ENCODE results near the gene SLC10A2.
A peak's percentile ranks its signal among the peaks of the same experiment; 100 is the strongest.

The SLC10A2 gene

DNA sequence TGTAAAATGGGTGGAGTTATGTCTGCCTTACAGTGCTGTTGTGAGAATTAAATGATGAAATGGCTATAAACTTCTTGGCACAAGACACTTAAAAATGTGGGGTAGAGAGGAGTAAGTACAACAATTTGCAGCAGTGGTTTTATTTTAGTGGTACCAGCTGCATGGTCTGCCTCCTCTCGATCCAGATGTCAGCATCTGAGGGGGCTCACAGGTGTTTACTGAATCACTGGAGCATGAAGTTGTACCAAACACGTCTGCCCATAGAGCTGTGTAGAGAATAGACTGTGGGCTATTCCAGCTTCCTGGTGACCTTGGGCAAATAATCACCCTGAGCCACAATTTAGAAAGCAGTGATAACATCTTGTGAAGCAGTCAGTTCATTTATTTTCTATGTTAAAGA lies 11.1 kb downstream of the SLC10A2 start:
- no peak for DNase-seq
- intact Hi-C loops (cut with DNase I): no loop called here

DNA sequence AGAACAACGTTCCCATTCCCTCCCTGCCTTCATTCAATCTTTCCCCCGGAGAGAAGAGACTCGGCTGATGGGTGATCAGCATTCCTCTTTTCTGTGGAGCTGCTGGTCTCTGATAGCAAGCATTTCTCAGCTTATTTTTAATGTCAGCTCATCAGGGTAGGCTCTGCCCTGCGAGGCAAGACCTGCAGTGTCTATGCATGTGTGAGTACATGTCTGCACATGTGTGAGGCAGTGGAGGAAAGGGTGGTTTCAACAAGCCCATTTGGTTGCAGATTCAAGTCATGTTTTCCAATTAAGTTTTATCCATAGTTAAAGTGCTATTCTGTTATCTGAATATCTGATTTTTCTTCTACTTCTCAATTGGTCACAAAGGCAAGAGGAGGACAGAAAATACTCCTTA lies 19.5 kb downstream of the SLC10A2 start:
- intact Hi-C loops (cut with DNase I): no loop called here
- DNase-seq: no peak

DNA sequence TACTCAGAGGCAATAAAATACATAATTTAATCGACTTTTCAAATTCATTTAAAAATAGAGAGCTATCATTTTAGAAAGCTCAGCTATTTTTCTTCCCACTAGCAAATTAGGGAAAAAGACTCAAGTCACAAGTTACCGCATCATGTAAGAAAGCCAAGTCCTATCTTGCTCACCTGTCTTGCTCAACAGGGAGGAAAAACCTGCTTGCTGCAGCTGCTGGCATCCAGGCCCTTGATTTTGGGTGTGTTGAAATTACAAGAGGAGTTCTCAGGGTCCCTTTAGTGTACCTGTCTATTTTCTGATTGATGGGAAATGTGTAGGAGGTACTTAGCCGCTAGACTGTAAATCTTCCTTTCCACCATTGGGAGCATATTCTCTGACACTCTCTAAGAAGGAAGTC lies 22.2 kb downstream of the SLC10A2 start:
- intact Hi-C loops (cut with DNase I): no loop called here
- DNase-seq: no peak

DNA sequence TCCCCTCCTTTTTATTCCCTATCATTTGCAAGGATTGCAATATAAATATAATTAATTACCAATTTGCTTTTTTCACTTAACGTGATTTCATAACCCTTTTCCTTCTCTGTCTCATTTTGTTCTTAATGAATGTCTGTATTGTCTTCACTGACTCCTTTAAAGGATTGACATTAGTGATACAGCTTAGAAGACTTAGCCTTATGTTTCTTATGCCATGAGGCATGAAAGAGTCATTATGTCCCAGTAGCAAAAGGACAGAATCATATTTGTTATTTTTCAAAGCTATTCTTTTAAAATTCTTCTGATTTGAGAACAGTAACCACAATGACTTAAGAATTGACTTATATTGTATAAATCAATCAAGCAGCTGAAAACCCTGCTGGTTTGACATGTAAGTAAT lies 26.2 kb downstream of the SLC10A2 start:
- no peak for DNase-seq
- intact Hi-C loops (cut with DNase I): no loop called here

DNA sequence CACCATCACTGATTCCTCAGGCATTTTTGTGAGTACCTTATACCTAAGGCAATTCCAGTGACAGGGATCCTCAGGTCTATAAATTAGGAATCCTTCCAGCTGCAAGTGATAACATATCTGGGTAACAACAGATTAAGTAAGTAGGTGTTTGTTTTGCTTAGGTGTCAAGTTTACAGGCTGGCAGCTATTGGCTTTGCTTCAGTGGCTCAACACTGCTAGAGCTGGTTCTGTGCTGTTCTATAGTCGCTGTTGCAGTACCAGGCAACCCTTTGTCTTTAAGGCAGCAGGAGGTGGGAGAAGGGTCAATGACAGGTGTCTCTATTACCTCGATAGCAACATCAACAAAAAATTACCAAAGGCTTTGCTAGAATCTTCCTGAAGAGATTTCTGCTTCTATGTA lies 27.0 kb downstream of the SLC10A2 start:
- DNase-seq: no peak
- intact Hi-C loops (cut with DNase I): no loop called here

DNA sequence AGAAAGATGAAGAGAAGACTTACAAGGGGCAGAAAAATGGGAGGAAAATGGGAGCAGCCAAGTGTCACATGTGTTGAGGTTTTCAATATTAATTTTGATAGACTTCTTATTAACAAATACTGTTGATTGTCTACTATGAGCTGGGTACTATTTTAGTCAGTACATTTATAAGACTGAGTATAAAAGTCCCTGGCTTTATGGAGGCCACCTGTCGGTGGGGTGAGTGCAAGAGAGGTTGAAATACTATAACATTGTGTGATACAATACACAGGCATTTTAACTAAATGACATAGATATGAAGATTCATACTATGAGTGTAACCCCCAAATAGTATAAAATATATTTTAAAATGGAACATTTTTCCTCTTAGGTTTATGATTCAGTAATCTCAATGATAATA lies 29.9 kb downstream of the SLC10A2 start:
- intact Hi-C loops (cut with DNase I): no loop called here
- DNase-seq: no peak

DNA sequence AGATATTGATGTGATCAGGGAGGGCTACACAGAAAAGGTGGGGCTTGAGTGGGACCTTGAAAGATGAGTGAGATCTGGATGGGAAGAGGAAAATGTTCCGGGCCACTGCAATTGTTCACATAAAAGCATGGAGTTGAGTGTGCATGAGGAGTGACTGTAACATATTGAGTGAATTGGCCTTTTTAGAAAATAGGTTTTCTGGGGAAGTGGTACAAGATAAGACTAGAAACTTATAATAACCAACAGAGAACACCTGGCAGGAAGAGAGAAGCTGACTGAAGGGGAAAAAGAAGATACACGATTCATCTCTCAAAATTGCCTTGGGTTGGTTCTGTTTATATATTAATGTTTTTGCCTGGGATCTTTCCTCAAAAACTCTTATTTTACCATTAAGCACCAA lies 32.2 kb downstream of the SLC10A2 start:
- intact Hi-C loops (cut with DNase I): no loop called here

DNA sequence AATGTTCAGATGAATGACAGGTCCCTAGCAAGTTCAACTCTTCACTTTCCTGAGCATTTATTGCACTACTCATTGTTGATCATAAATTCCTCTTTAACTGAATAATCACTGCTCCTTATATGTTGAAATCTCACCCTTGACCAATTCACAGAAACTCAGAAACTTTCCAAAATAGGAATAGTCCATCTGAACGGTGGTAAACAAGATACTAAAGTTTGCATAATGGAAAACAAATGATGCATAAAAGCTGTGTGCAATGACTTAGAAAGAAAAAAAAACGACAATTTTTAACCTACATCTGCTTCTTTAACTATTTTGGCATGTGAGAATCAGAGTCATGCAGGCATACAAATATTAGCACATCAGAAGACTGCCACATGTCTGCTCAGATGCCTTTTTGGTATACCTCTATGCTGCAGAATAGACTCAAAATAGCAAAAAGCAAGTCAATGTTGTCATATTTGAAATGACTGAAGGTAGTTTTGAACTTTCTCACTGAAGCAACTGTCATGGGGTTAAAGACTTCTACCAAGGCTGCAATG lies 34.8 kb downstream of the SLC10A2 start:
- no peak for DNase-seq
- intact Hi-C loops (cut with DNase I): no loop called here

More for the DNA sequence above, 32.2 kb downstream of the SLC10A2 start:
- no peak for DNase-seq

DNA sequence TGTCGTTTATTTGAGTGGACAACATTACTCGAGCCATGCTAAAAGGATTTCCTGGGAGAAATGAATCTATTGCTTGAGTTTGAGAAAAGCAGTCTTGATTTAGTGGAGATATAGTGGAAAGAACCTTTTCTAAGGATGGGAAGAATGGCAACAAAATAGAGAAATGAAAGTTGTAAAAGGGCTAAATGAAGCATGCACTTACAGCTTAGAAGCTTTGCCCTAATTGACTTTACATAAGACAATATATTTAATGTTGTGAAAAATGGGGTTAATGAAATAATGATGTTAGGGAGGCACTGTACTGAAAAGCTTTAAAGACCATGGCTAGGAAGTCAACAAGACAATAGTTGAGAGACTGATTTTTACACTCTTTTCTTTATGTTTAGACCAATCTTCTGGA lies 35.4 kb downstream of the SLC10A2 start:
- no peak for DNase-seq
- intact Hi-C loops (cut with DNase I): no loop called here

DNA sequence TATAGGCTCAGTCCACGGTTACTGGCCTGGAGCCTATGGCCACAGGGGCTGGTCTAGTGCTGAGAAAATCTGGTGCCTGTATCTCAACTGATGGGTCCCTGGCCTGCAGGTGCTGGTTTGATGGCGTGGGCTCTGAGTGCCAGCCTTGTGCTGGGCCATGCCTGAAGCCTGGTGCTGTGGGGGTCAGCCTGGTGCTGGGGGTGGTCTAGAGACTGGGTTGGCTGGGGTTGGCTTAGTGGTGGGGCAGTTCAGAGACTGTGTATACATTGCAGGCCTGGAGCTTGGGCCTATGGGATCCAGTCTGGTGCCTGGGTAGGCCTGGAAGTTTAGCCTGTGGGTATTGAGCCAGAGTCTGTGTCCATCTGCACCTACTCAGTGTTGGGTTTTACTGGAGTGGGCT lies 36.4 kb downstream of the SLC10A2 start:
- peak in 1 of 10 donors; percentile 57 for DNase-seq
- intact Hi-C loops (cut with DNase I): no loop called here

DNA sequence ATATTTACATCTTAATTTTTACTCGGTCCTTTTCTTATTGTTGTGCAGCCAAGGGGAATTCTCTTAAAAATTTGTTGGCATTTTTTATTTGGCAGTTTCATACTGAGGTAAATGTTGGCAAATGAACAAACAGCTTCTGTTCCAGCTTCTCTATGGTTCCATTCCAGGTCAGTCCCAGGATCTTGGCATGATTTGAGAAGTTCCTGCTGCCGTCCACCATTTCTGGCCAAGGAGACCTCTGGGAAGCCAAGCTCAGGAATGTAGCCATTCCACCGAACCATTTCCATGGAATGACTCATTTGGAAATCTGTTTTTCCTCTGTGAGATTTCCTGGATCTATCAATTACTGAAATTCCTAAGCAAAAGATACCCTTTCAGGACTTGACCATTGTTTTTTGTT lies 43.9 kb downstream of the SLC10A2 start:
- DNase-seq: no peak

DNA sequence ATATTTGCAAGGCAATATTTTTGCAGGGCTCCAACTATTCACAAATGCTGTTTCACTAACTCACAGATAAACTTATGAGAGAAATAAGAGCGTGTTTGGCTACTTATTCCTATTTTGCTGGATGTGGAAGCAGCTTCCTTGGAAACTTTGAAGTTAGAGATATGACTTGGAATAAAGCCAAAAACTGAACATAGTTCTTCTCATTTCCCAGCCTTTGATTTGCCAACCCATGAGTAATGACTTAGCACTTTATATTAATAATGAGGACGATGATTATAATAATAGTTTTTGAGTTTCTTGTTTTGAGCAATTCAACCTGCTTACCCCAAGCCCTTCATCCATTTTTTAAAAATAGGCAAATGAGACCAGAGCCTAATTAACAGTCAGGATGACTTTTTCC lies 47.7 kb downstream of the SLC10A2 start:
- intact Hi-C loops (cut with DNase I): no loop called here
- DNase-seq: no peak

More for the DNA sequence above, 43.9 kb downstream of the SLC10A2 start:
- intact Hi-C loops (cut with DNase I): no loop called here

DNA sequence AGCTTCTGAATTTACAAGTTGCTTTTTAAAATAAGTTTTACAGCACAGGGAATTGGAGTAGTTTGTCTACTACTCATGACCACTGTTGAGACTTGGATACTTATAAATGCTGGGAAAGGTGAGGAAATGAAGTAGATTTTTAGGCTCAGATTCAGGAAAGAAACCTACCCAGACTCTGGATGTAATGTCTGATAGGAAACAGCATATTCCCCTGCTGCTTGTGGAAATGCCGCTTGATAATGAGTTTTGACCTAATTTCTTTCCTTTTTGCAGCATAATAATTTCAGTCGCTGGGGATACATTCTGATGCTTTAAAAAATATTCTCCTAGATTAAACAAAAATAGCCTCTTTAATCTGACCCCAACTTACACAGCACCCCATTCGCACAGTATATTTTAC lies 53.6 kb downstream of the SLC10A2 start:
- no peak for DNase-seq
- intact Hi-C loops (cut with DNase I): no loop called here

DNA sequence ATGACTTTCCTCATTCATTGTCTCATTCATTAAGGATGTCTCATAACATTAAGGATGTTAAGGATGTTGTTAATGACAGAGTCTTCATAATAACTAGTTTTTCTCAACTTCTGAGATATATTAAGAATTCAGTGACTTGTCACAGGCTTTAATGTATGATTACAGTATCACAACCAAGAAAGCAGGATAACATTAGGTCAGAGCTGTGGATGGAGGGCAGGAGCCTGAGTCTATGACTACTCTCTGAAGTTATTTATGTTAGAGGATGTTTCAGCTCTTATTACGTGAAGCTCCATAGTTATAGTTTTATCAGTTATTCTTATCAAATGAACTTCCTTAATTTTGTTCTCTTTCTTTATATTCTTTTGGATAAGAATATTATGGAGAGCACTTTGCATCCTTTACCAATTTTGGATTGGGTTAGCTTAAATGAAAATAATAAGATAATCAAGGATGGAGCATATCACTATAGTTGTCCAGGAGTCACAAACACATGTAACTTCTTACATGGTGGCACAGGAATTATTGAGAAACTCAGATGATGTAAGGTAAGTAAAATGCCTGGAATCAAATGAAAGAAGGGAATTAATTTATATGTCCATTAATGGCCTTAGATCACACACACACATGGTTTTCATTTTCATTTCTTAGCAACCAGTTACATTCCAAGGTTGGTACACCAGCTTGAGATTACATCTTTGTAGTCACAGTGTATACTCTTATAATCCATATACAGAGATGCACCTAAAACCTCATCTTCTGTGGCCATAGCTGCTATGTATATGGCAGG lies 57.0 kb downstream of the SLC10A2 start:
- no peak for DNase-seq
- intact Hi-C loops (cut with DNase I): no loop called here

DNA sequence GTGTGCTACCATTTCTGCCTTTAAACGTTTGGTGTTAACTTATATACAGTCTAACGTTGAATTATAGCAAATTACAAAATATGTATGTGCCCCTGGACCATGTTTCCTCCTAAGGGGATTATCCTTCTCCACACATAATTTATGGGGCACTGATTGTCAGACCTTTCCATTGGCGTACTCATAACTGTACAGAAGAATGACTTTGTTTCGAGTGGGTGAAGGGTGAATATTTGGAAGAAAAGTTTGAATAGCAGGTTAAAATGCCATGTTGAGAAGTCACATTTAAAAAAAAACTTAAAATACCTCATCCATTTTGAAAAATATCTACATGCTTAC lies 58.8 kb downstream of the SLC10A2 start:
- intact Hi-C loops (cut with DNase I): no loop called here
- DNase-seq: no peak

DNA sequence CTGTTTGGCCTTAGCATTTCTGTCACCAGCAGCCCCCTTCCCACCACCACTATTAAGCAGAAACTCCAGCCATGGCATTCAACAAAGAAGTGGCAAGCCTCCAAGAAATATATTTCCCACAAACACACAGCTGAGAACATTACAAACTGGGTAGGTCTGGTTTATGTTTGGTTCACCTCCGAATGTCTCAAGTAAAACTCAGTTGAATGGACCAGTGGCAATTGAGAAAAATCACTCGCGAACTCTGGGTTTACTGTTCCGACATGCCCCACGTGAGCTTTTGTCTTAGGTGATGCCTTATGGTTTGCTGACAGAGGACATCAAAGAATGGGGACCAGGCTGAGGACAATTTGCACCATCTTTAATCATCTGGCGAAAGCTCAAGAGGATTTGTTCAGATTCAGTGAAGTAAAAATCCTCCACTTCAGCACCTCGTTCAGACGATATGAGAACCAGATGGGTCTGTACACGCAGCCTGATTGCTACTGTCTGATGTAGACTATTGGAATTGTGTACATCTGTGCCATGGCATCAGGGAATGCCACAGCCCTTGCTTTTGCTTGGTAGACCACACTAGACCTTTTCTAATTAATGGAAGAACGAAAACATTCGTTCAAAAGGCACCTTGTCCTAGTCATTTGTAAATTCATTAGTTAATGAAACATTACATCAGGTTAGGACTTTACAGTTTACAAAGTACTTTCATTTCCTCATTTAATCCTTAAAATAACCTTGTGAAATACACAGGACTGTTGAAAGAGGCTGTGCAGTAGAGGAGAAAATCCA lies 59.4 kb downstream of the SLC10A2 start:
- intact Hi-C loops (cut with DNase I): no loop called here
- no peak for DNase-seq

DNA sequence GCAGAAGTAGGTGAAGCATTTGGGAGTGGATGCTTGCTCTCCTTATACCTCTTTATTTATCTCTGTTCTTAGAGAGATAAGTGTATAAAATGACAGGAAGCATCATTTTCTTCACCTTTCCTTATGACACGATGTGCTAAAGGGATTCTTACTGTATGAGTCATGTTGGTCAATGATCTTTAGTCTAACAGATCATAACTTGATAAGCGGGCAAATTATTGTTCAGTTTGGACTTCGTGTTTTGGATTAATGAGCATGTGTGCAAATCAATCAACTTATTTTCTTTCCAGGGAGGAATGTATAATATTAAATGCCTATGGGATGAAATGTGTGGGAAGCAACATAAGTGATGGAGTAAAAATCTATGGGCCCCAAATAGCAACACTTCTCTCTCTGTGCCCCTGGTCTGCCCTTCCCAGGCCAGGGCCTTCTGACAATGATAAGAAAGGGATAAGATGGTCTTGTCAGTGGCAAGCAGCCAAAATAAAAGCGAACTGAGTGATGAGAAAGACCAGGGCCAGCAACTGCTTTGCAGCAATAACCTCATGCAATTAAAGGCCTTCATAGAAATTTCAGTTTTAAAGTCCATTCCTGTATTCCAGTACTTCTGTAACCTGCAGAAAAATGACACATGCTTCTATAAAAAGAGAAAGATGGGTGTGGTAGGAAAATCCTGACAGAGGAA lies 61.4 kb downstream of the SLC10A2 start:
- intact Hi-C loops (cut with DNase I): no loop called here
- no peak for DNase-seq

DNA sequence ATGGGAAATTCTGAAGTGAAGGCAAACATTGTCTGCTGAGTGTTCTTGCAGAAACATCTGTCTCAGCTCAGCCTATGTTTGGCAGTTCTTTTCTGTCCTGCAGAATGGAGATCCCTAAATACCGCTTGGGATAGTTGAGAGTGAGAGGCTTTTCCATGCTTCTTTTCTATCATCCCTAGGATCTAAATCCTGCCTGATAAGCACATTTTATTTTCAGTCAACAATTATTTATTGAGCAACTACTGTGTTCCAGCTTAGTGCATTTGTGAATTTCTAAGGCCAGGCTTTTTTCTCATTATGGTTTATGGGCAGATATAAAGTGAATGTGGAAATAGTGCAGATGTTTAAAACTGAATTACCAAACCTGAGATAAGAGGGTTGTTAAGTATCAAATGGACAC lies 62.6 kb downstream of the SLC10A2 start:
- intact Hi-C loops (cut with DNase I): no loop called here
- no peak for DNase-seq

DNA sequence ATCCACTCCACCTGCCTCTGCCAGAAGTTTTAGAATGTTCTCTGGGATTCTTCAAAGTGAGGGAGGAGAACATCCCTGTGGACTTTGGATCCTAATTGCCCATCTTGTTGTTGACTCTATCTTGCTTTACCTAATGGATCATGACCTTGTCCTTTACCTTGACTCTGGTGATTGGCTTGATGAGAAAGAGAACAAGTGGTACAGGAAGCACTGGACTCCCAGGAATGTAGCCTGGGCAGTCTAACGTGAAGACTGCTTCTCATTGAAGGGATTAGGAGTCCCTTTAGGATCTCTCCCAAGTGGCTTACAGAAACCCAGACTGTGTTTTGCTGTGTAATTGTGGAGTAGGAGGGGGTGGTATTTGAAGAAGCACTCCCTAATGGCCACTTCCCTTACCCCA lies 63.9 kb downstream of the SLC10A2 start:
- no peak for DNase-seq
- intact Hi-C loops (cut with DNase I): no loop called here

DNA sequence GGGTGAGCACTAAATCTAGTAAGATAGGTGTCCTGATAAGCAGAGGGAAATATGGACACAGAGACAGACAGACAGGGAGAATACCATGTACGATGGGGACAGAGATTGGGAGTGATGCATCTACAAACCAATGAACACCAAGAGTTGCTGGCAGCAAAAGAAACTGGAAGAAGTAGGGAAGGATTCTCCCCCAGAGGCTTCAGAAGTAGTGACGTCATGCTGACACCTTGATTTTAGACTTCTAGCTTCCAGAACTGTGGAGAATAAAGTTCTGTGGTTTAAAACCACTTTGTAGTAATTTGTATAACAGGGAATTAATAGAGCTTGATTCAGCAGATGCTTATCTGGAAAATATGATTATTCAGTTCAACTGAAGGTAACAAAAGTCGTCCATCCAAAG lies 66.1 kb downstream of the SLC10A2 start:
- intact Hi-C loops (cut with DNase I): no loop called here
- no peak for DNase-seq

DNA sequence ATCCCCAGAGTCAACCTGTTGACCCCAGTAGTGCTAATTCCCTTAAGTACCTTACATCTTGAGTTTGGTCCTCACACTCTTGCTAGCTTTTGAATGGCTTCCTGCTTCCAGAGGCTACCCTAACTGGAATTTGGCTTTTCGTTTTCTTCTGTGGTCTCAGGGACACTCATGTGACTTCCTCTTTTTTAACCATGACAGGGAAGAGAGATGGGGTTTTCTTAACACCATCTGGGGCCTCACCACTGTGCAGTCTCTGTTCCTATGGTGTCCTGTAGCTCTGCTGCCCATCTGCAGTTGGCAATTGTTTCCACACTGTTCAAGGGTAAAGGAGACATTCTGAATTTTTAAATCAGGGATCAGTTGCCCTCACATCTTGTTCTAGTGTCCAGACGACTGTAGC lies 66.7 kb downstream of the SLC10A2 start:
- intact Hi-C loops (cut with DNase I): no loop called here
- DNase-seq: no peak

Data from posterior cingulate gyrus (tissue), 11 donors.